ENCODE data around the gene NSMCE4A. TPM values are rescaled to one million over a fixed set of nuclear protein-coding genes. Genes with fewer than 3 reads are reported as not detected.
A peak's percentile ranks its signal among the peaks of the same experiment; 100 is the strongest.
"Not testable (repeated sequence)": the region's sequence is repeated elsewhere in the genome, so short reads cannot be mapped to it uniquely, and the experiment has no call there.

NSMCE4A gene
- total and polyA plus RNA-seq, 7 donors = 10.7 to 41.9 (median 15.3) TPM

DNA sequence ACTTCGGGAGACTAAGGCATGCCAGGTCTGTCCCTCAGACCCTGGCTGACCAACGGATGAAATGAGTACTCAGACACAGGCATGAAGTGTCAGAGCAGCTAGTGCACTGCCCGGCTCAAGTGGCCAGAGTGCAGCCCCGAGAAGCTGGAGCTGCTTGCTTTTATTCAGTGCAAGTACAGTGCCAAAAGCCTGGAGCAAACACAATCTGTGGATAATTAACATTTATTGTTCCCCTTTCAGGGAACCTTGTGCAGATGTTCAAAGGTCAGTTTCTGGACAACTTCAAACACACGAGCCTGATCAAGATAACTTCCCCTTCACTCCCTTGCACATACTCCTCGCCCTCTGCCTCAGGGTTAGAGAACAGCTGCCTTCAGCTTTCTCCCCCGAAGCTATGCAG is 39.3 kb downstream of the NSMCE4A start:
- DNase-seq = no peak
- H3K36me3 ChIP-seq (ENCODE audit: insufficient read depth in 1 of 2, low read depth in 1 of 2) = no peaks in the 10 kb centered on the region
- no peaks in the 10 kb centered on the region for H3K27me3 ChIP-seq (ENCODE audit: insufficient read depth in 3 of 3, low read length in 2 of 3)
- TF ChIP-seq CTCF (IDR thresholded peaks at IDR 0.05) = no peak
- no peak overlapping the region for H3K4me3 ChIP-seq
- no peaks in the 10 kb centered on the region for H3K4me1 ChIP-seq
- no peak for ATAC-seq
- H3K9me3 ChIP-seq = no peaks in the 10 kb centered on the region
- 61 to 66% (median 62%) methylated on average over 7 of the region's 7 CpGs for WGBS, 3 donors
- intact Hi-C loops (cut with DNase I) = no loop called here
- no peak overlapping the region for H3K27ac ChIP-seq

GRCh38 chr10:121930268-121931085 is 44.5 kb downstream of the NSMCE4A start:
- peaks cover 11% of the 10 kb centered on the region for H3K4me1 ChIP-seq
- H3K27ac ChIP-seq; H3K27me3 ChIP-seq (ENCODE audit: insufficient read depth in 3 of 3, low read length in 2 of 3); DNase-seq; ATAC-seq; H3K4me3 ChIP-seq; H3K9me3 ChIP-seq; H3K36me3 ChIP-seq (ENCODE audit: insufficient read depth in 1 of 2, low read depth in 1 of 2); intact Hi-C loops (cut with DNase I): not testable (repeated sequence)
- 70 to 73% (median 72%) methylated on average over 11 of the region's 11 CpGs for WGBS, 3 donors

DNA sequence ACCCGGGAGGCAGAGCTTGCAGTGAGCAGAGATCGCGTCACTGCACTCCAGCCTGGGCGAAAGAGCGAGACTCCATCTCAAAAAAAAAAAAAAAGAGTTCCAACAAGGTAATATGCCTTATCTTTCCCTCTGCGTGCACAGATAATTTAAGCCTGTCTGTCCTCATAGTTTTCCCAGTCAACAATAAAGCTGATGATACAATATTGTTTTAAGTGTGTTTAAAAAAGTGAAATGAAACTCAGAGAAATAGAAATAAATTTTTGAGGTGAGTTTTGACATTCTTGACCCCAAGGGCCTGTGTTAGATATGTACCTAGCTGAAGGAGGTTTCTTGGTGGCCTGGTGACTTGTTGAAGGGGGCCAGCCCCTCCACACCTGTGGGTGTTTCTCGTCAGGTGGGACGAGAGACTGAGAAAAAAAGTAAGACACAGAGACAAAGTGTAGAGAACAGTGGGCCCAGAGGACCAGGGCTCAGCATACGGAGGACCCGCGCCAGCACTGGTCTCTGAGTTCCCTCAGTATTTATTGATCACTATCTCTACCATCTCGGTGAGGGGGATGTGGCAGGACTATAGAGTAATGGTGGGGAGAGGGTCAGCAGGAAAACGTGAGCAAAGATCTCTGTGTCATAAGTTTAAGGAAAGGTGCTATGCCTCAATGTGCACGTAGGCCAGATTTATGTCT is 45.3 kb downstream of the NSMCE4A start:
- not testable (repeated sequence) for H3K27me3 ChIP-seq (ENCODE audit: insufficient read depth in 3 of 3, low read length in 2 of 3); H3K27ac ChIP-seq; H3K4me3 ChIP-seq; H3K9me3 ChIP-seq; H3K36me3 ChIP-seq (ENCODE audit: insufficient read depth in 1 of 2, low read depth in 1 of 2); ATAC-seq; DNase-seq
- WGBS, 3 donors = 87 to 88% (median 88%) methylated on average over 13 to 14 of the region's 14 CpGs
- intact Hi-C loops (cut with DNase I) = loop anchor here (2.0 to 10.0 kb wide), 4 partner anchors 43 to 183 kb away; partner anchors contain the start of gene NSMCE4A (in 1 of the 2)
- H3K4me1 ChIP-seq = peaks cover 16% of the 10 kb centered on the region

GRCh38 chr10:121928528-121928884 is 46.5 kb downstream of the NSMCE4A start:
- DNase-seq (peak in 1 of 2 donors; percentile 26), ATAC-seq (peak in 3 of 4 donors; percentile 23 to 33 (median 30))
- H3K9me3 ChIP-seq = no peaks in the 10 kb centered on the region
- H3K27me3 ChIP-seq (ENCODE audit: insufficient read depth in 3 of 3, low read length in 2 of 3) = no peaks in the 10 kb centered on the region
- intact Hi-C loops (cut with DNase I) = loop anchor here (2.0 to 10.0 kb wide), 4 partner anchors 44 to 184 kb away; partner anchors contain the start of gene NSMCE4A (in 1 of the 2)
- peaks cover 19% of the 10 kb centered on the region for H3K4me1 ChIP-seq
- peak overlapping the region; percentile 99 for H3K27ac ChIP-seq
- TF ChIP-seq CTCF (IDR thresholded peaks at IDR 0.05) = no peak
- H3K36me3 ChIP-seq (ENCODE audit: insufficient read depth in 1 of 2, low read depth in 1 of 2) = peaks cover 0 to 5% of the 10 kb centered on the region in 2 donors
- WGBS, 3 donors = 0 to 1% (median 1%) methylated on average over 20 of the region's 20 CpGs
- peak overlapping the region; percentile 85 for H3K4me3 ChIP-seq

DNA sequence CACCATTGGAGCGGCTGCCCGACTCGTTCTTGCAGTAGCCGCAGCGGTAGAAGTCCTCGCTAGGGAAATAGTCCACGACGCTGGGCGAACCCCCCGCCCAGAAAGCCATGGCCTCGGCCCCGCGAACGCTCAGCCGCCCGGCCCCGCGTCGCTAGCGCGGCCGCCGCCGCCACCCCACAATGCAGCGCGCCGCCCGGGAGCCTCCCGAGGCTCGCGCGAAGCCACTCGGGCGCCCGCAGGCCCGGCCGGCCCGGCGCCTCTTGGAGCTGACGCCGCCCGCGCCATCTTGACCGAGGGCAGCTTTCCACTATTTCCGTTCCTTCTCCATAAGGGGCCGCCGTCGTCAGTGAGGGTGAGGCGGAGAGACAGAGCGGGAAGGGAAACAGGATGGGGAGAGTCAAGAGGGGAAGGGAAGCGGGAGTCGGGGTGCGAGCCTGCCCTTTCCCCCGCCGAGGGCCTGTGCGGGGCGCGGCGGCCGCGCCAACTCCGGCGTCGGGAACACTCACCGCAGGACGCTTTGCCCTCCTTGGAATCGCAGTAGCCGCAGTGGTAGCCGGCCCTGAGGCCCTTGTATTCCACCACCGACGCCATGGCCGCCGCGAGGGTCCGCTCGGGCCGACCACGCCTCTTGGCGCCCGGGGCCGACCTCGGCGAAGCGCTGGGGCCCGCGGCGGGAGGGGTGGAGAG is 47.0 kb downstream of the NSMCE4A start, which contains the start of gene ATE1:
TSS of gene ATE1 (minus strand) at position 191 of the 687 bp plus-strand sequence. CDS start at position 109, 82 bp downstream.
- H3K27ac ChIP-seq = peak within 1 kb of the TSS; percentile 99
- H3K9me3 ChIP-seq = no peaks in the 10 kb centered on the region
- H3K36me3 ChIP-seq (ENCODE audit: insufficient read depth in 1 of 2, low read depth in 1 of 2) = peaks cover 0 to 10% of the 10 kb centered on the region in 2 donors
- peak; percentile 91 to 94 for DNase-seq
- ATAC-seq = peak; percentile 94 to 97 (median 96)
- peak within 1 kb of the TSS; percentile 85 for H3K4me3 ChIP-seq
- peak; percentile 8 for TF ChIP-seq CTCF (IDR thresholded peaks at IDR 0.05)
- H3K4me1 ChIP-seq = peaks cover 19% of the 10 kb centered on the region
- WGBS, 3 donors = 0 to 1% (median 0%) methylated on average over 58 to 87 of the region's 87 CpGs
- intact Hi-C loops (cut with DNase I) = loop anchor here (2.0 to 10.0 kb wide), 4 partner anchors 44 to 185 kb away; partner anchors contain the start of gene NSMCE4A (in 1 of the 2)
- H3K27me3 ChIP-seq (ENCODE audit: insufficient read depth in 3 of 3, low read length in 2 of 3) = no peaks in the 10 kb centered on the region
